OCI-LY1 (cell line): ENCODE measurements around the gene PXYLP1.

Experiments
- H2AFZ ChIP-seq: fragments of 200-600 bp; sonication (generic), shearing (Covaris generic); 2 replicates; pipeline ENCODE4 v1.6.0; 2014; ENCODE audit warnings: antibody characterized with exemption, mild to moderate bottlenecking, low read length
- H3F3A ChIP-seq: fragments of 200-600 bp; sonication (generic), shearing (Covaris generic); 2 replicates; pipeline ENCODE4 v1.6.0; 2014; ENCODE audit warnings: mild to moderate bottlenecking, antibody characterized with exemption, low read length, moderate library complexity; ENCODE audit not compliant: insufficient read depth
- H3K27ac ChIP-seq: fragments of 200-600 bp; sonication (generic); 2 replicates; pipeline ENCODE4 v1.5.1; 2014; ENCODE audit warnings: low read length, mixed run types, mild to moderate bottlenecking, low read depth; ENCODE audit not compliant: poor library complexity, severe bottlenecking
- H3K27me3 ChIP-seq: fragments of 200-600 bp; sonication (generic); 2 replicates; pipeline ENCODE4 v1.6.0; 2014; ENCODE audit warnings: antibody characterized with exemption, mild to moderate bottlenecking, low read length, moderate library complexity; ENCODE audit not compliant: insufficient read depth
- H3K36me3 ChIP-seq: fragments of 200-600 bp; sonication (generic); 2 replicates; pipeline ENCODE4 v1.6.1; 2014; ENCODE audit warnings: mild to moderate bottlenecking, antibody characterized with exemption, low read length, moderate library complexity, mixed read lengths; ENCODE audit not compliant: insufficient read depth
- H3K4me1 ChIP-seq: fragments of 200-600 bp; sonication (generic); 2 replicates; pipeline ENCODE4 v1.5.1; 2014; ENCODE audit warnings: mild to moderate bottlenecking, low read length, moderate library complexity; ENCODE audit not compliant: insufficient read depth, severe bottlenecking
- H3K4me2 ChIP-seq: fragments of 200-600 bp; sonication (generic), shearing (Covaris generic); 2 replicates; pipeline ENCODE4 v1.6.1; 2014; ENCODE audit warnings: low read length
- H3K4me3 ChIP-seq: fragments of 200-600 bp; sonication (generic); 2 replicates; pipeline ENCODE4 v1.5.1; 2014; ENCODE audit warnings: low read length, low read depth, mild to moderate bottlenecking, mixed read lengths; ENCODE audit not compliant: poor library complexity, severe bottlenecking
- H3K79me2 ChIP-seq: fragments of 200-600 bp; shearing (Covaris generic); 2 replicates; pipeline ENCODE4 v1.6.1; 2016; ENCODE audit warnings: mixed run types, low read length, mixed read lengths; ENCODE audit not compliant: insufficient read depth
- H3K9ac ChIP-seq: fragments of 200-600 bp; sonication (generic), shearing (Covaris generic); 2 replicates; pipeline ENCODE4 v1.6.1; 2014; ENCODE audit warnings: mild to moderate bottlenecking, low read length, mixed read lengths
- H3K9me2 ChIP-seq: fragments of 200-600 bp; sonication (generic), shearing (Covaris generic); 2 replicates; pipeline ENCODE4 v1.6.1; 2014; ENCODE audit warnings: low read depth, mild to moderate bottlenecking, low read length, mixed read lengths
- H3K9me3 ChIP-seq: fragments of 200-600 bp; shearing (Covaris generic); 2 replicates; pipeline ENCODE4 v1.6.1; 2014; ENCODE audit warnings: low read length, mixed read lengths
- H4K20me1 ChIP-seq: fragments of 200-600 bp; sonication (generic), shearing (Covaris generic); 2 replicates; pipeline ENCODE4 v1.6.0; 2016; ENCODE audit warnings: mild to moderate bottlenecking, low read length; ENCODE audit not compliant: insufficient read depth
- EZH2 ChIP-seq: fragments of 200-600 bp; sonication (generic), shearing (Covaris generic); IDR thresholded peaks from 2 replicates; pipeline ENCODE4 v1.8.0; 2017; ENCODE audit warnings: borderline replicate concordance, mixed run types, mild to moderate bottlenecking, antibody characterized with exemption, low read length, moderate library complexity, mixed read lengths
- TF ChIP-seq, protein P1 (sequence below): fragments of 200-600 bp; sonication (generic), shearing (Covaris generic); IDR thresholded peaks from 2 replicates; pipeline ENCODE4 v1.5.1; 2017; ENCODE audit warnings: mild to moderate bottlenecking, antibody characterized with exemption, low read length, moderate library complexity, mixed read lengths

Gene PXYLP1

DNA sequence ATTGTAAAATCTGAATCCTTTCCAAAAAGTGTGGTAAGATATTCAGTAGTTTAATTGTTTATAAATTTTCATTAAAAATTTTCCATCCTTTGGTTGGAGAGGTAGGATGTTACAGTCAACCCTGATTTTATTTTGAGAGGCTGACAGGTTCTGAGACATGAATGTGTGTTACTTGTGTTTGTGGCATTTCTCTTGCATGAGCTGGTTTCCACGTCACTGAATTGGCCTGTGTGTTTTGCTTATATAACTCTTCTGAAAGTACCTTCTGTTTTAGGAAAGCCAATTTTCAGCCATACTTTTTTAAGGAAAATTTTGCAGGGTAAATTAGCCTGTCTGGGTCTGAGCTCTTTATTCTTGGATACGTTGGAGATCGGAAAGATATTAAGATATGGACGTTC is 30.7 kb downstream of the PXYLP1 start:
- Histone ChIP-seq H3K4me2 (no peak overlapping the region), H3K27ac (no peak overlapping the region), H3K36me3 (no peaks in the 10 kb centered on the region), H3K9me3 (no peaks in the 10 kb centered on the region), H3K9ac (no peak overlapping the region), H2AFZ (no peak overlapping the region), H3K27me3 (0 out of 2 replicates have a peak, but pooled peaks cover 9% of the 10 kb centered on the region), H3F3A (no peaks in the 10 kb centered on the region), H3K9me2 (no peaks in the 10 kb centered on the region), H3K4me1 (peaks cover 7% of the 10 kb centered on the region), H3K79me2 (no peaks in the 10 kb centered on the region), H3K4me3 (no peak overlapping the region), H4K20me1 (no peaks in the 10 kb centered on the region)
- TF ChIP-seq, protein P1, sequence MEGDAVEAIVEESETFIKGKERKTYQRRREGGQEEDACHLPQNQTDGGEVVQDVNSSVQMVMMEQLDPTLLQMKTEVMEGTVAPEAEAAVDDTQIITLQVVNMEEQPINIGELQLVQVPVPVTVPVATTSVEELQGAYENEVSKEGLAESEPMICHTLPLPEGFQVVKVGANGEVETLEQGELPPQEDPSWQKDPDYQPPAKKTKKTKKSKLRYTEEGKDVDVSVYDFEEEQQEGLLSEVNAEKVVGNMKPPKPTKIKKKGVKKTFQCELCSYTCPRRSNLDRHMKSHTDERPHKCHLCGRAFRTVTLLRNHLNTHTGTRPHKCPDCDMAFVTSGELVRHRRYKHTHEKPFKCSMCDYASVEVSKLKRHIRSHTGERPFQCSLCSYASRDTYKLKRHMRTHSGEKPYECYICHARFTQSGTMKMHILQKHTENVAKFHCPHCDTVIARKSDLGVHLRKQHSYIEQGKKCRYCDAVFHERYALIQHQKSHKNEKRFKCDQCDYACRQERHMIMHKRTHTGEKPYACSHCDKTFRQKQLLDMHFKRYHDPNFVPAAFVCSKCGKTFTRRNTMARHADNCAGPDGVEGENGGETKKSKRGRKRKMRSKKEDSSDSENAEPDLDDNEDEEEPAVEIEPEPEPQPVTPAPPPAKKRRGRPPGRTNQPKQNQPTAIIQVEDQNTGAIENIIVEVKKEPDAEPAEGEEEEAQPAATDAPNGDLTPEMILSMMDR, result no peak
- TF ChIP-seq EZH2, result no peak

DNA sequence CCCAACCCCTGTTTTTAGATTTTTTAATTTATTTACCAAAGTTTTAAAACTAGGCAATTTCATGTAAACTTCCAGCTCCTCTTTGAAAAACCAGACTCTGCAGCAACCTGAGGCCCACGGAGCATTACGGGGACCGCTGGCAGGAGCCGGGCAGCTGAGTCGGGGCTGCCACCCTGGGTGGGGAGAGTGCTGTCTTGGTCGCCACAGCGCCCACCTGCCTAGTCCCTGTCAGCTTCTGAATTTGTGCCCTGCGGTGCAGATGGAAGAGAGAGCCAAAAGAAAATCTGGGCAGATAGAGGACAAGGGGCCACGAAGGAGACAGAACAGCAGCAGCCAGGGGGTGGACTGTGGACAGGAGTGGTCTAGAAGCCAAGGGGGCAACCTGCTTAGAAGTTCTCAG is 34.6 kb downstream of the PXYLP1 start:
- Histone ChIP-seq H3K4me2 (no peak overlapping the region), H3K9ac (no peak overlapping the region), H2AFZ (no peak overlapping the region), H3K9me2 (no peaks in the 10 kb centered on the region), H3K36me3 (no peaks in the 10 kb centered on the region), H4K20me1 (no peaks in the 10 kb centered on the region), H3F3A (no peaks in the 10 kb centered on the region), H3K27me3 (0 out of 2 replicates have a peak, but pooled peaks cover 4% of the 10 kb centered on the region), H3K27ac (no peak overlapping the region), H3K4me1 (peaks cover 11% of the 10 kb centered on the region), H3K4me3 (no peak overlapping the region), H3K9me3 (no peaks in the 10 kb centered on the region), H3K79me2 (no peaks in the 10 kb centered on the region)
- TF ChIP-seq, protein P1, result no peak
- no peak for TF ChIP-seq EZH2

DNA sequence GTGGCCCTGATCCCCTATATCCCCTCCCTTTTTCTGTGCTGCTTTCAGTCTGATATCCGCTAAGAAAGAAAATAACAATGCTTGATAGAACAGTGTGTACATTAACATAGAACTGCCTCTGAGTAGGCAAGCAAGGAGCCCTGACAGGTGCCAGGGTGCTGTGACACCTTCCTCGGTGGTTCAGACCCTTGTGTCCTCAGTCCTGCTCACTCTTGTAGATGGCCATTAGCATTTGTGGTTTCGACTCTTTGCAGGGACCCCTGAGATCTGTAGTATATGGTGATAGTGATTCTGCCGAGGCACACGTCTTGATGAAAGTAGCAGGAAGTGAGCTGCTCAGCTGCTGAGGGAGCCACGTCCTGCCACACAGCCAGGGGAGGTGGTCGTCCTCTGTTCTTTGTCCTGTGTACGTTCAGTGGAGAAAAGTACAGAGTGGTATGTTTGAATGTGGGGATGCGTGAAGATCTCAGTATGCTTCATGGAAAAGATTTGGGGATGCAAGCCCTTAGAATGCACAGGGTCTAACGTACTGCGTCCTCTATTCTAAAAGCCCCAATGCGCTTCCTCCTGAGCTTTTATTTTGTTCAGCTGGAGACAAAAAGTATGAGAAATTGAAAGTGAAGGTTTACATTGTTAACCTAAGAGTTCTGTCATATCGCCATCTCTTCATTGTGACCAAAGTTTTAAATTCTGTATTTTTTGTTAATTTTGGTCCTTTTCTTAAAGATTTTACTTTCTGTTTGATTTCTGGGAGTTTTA is 35.4 kb downstream of the PXYLP1 start:
- Histone ChIP-seq H3K4me1 (peaks cover 11% of the 10 kb centered on the region), H3K27ac (no peak overlapping the region), H3K79me2 (no peaks in the 10 kb centered on the region), H3K4me3 (peak overlapping the region; percentile 40), H2AFZ (no peak overlapping the region; the same call in 1 of the 2 replicates), H3K4me2 (peak overlapping the region; percentile 59), H3K9me3 (no peaks in the 10 kb centered on the region), H3K36me3 (no peaks in the 10 kb centered on the region), H3K9ac (no peak overlapping the region; the same call in 1 of the 2 replicates), H4K20me1 (no peaks in the 10 kb centered on the region), H3K9me2 (no peaks in the 10 kb centered on the region), H3K27me3 (0 out of 2 replicates have a peak, but pooled peaks cover 4% of the 10 kb centered on the region), H3F3A (no peaks in the 10 kb centered on the region)
- TF ChIP-seq, protein P1, result no peak
- no peak for TF ChIP-seq EZH2
